LoVo (cell line): ENCODE results near the gene XAGE1A.
"Not testable (repeated sequence)": the region's sequence is repeated elsewhere in the genome, so short reads cannot be mapped to it uniquely, and the experiment has no call there.

Source experiments
- DNase-seq: peaks from one replicate; pipeline ENCODE4 v3.0.0-alpha.2; 2016; ENCODE audit warnings: low spot score

The XAGE1A gene, protein sequence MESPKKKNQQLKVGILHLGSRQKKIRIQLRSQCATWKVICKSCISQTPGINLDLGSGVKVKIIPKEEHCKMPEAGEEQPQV

DNA sequence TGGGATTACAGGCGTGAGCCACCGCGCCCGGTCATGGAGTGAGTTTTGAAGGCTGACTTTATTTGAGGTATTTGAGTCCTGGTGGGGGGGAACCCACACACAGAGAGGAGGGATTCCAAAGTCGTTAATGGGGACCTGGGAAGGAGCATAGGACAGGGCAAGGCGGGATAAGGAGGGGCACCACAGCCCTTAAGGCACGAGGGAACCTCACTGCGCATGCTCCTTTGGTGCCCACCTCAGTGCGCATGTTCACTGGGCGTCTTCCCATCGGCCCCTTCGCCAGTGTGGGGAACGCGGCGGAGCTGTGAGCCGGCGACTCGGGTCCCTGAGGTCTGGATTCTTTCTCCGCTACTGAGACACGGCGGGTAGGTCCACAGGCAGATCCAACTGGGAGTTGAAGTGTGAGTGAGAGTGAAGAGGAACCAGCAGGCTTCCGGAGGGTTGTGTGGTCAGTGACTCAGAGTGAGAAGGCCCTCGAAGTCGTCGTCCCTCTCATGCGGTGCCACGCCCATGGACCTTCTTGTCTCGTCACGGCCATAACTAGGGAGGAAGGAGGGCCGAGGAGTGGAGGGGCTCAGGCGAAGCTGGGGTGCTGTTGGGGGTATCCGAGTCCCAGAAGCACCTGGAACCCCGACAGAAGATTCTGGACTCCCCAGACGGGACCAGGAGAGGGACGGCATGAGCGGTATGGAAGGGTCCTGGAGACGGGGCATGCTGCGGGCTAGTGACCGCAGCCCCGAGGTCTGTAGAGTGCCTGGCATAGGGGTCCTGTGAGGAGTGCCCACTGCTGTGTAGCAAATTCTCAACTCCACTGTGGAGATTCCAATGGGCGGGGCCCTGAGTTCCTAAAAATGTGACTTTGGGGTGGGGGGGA, at the start of gene XAGE1A:
TSS of gene XAGE1A (plus strand) at position 264 of the 874 bp plus-strand sequence. CDS start 1,554 bp downstream, outside the sequence.
- not testable (repeated sequence) for DNase-seq

- not testable (repeated sequence) for DNase-seq
Measured at GRCh38 chrX:52452031-52452430, 43.6 kb upstream of the XAGE1A start.

DNA sequence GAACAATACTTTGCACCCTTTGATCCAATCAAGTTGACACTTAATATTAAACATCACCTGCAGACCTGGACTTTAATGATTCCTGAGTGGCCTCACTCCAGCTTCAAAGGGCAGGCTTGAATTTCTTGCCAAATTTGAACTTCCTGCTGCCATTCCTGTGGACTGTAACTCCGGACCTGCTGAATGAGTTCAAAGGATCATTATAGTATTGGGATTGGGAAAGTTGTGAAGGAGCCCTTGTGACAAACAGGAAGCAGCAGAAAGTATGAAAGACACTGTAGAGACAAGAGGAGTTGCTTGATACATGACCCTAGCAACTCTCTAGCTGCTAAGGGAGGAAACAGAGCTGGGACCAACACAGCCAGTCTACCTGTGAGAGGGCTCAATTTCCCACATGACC, 24.3 kb upstream of the XAGE1A start:
- DNase-seq = not testable (repeated sequence)

GRCh38 chrX:52496419-52496772, 788 bp downstream of the XAGE1A start:
- DNase-seq = not testable (repeated sequence)

- DNase-seq = not testable (repeated sequence)
Measured at GRCh38 chrX:52501362-52501761, 5.8 kb downstream of the XAGE1A start.

GRCh38 chrX:52504551-52504950, 8.9 kb downstream of the XAGE1A start:
- DNase-seq = no peak

GRCh38 chrX:52507331-52507730, 11.7 kb downstream of the XAGE1A start:
- no peak for DNase-seq

DNA sequence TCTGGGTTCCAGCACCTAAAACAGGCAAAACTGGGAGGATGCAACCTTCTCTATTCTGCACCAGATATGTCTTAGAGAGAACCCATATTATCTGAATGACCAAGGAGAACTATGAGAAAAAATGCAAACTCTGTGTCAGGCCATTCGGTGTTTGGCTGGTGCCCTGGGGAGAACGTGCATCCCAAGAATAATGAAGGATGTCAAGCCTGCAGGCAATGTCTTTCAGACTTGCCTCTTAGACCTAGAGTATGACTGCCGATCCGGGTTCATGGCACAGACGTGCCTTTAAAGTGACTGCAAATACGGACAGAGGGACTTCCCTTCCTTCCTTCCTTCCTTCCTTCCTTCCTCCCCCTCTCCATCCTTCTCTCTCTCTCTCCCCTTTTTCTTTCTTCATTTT, 14.3 kb downstream of the XAGE1A start:
- DNase-seq = no peak

GRCh38 chrX:52511126-52511525, 15.5 kb downstream of the XAGE1A start:
- DNase-seq = not testable (repeated sequence)

DNA sequence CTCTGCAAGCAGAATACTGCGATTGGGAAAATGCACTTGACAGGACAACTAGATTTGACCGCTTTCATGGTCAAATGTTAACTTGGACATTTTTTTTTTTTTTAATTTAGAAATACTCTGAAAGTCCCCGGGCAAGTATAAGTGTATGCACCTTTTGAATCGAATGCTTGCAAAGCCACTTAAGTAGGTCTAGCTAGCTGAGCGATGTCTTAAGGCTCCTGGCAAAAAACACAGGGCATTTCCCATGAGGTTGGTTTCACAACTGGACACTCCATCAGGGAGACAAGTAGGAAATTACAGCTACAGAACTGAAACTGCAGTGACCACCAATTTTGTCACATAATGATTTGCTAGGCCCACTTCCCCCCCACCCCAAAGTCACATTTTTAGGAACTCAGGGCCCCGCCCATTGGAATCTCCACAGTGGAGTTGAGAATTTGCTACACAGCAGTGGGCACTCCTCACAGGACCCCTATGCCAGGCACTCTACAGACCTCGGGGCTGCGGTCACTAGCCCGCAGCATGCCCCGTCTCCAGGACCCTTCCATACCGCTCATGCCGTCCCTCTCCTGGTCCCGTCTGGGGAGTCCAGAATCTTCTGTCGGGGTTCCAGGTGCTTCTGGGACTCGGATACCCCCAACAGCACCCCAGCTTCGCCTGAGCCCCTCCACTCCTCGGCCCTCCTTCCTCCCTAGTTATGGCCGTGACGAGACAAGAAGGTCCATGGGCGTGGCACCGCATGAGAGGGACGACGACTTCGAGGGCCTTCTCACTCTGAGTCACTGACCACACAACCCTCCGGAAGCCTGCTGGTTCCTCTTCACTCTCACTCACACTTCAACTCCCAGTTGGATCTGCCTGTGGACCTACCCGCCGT, 20.7 kb downstream of the XAGE1A start:
- not testable (repeated sequence) for DNase-seq

DNA sequence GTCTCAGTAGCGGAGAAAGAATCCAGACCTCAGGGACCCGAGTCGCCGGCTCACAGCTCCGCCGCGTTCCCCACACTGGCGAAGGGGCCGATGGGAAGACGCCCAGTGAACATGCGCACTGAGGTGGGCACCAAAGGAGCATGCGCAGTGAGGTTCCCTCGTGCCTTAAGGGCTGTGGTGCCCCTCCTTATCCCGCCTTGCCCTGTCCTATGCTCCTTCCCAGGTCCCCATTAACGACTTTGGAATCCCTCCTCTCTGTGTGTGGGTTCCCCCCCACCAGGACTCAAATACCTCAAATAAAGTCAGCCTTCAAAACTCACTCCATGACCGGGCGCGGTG, 21.3 kb downstream of the XAGE1A start, which contains the start of gene XAGE1B:
TSS of gene XAGE1B (minus strand) at position 77 of the 339 bp plus-strand sequence. CDS start 1,536 bp downstream, outside the sequence.
- not testable (repeated sequence) for DNase-seq

DNA sequence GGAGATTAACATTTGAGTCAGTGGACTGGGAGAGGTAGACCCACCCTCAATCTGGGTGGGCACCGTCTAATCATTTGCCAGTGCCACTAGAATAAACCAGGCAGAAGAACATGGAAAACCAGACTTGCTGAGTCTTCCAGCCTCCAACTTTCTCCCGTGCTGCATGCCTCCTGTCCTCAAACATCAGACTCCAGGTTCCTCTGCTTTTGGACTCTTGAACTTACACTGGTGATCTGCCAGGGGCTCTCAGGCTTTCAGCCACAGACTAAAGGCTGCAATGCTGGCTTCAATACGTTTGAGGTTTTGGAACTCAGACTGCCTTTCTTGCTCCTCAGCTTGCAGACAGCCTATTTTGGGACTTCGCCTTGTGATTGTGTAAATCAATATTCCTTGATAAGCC, 45.4 kb downstream of the XAGE1A start:
- not testable (repeated sequence) for DNase-seq

GRCh38 chrX:52542311-52542710, 46.7 kb downstream of the XAGE1A start:
- no peak for DNase-seq

DNA sequence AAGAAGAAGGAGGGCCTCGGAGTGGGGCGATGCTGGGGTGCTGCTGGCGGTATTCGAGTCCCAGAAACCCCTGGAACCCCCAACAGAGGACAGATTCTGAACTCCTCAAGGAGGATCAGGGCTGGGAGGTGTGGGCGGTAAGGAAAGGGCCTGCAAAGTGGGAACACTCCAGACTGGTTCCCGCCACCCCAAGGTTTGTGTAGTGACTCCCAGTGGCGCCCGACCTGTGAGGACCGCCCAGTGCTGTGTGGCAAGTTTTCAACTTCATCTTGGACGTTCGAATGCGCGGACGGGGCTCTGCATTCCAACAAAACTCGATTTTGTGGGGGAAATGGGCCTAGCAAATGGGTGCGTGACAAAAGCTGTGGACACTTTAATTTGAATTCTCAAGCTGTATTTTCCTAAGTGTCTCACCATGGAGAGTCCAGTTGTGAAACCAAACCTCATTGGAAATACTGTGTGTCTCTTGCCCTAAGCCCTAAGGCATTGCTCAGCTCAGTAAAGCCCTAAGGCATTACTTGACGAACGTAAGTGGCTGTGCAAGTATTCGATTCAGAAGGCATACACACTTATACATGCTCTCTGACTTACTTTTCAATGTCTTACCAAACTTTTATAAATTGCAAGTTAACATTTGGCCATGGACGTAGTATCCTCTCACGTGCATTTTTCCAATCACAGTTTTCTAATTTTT, 48.7 kb downstream of the XAGE1A start:
- DNase-seq = no peak

- peak; percentile 1 for DNase-seq
Measured at GRCh38 chrX:52548769-52549168, 53.2 kb downstream of the XAGE1A start.
